Measurements from ENCODE around the gene KRTAP15-1.

The KRTAP15-1 gene

GRCh38 chr21:30447056-30447455, 7.0 kb downstream of the KRTAP15-1 start:
- no peak for TF ChIP-seq CTCF (IDR thresholded peaks at IDR 0.05; ENCODE audit: low read depth, low read length)
- DNase-seq (ENCODE audit: low read depth in 2 of 2), result no peak

GRCh38 chr21:30448514-30448913, 8.4 kb downstream of the KRTAP15-1 start:
- no peak overlapping the region for H3K4me3 ChIP-seq (replicated peaks in 1 of 2; ENCODE audit: low read depth in 2 of 2, low read length in 2 of 2)
- no peak for TF ChIP-seq CTCF (IDR thresholded peaks at IDR 0.05; ENCODE audit: low read depth, low read length)
- no peak for DNase-seq (ENCODE audit: low read depth in 2 of 2)

More at GRCh38 chr21:30447056-30447455, 7.0 kb downstream of the KRTAP15-1 start:
- H3K4me3 ChIP-seq (replicated peaks in 1 of 2; ENCODE audit: low read depth in 2 of 2, low read length in 2 of 2), result no peak overlapping the region

GRCh38 chr21:30463713-30464112, 23.6 kb downstream of the KRTAP15-1 start:
- peak; percentile 34 for TF ChIP-seq CTCF (IDR thresholded peaks at IDR 0.05; ENCODE audit: low read depth, low read length)

GRCh38 chr21:30468900-30469714, 29.0 kb downstream of the KRTAP15-1 start:
- no peak overlapping the region for H3K4me3 ChIP-seq (replicated peaks in 1 of 2; ENCODE audit: low read depth in 2 of 2, low read length in 2 of 2)
- TF ChIP-seq CTCF (IDR thresholded peaks at IDR 0.05; ENCODE audit: low read depth, low read length), result no peak
- DNase-seq (ENCODE audit: low read depth in 2 of 2), result no peak

More at GRCh38 chr21:30463713-30464112, 23.6 kb downstream of the KRTAP15-1 start:
- H3K4me3 ChIP-seq (replicated peaks in 1 of 2; ENCODE audit: low read depth in 2 of 2, low read length in 2 of 2), result no peak overlapping the region
- DNase-seq (ENCODE audit: low read depth in 2 of 2), result no peak

- no peak for TF ChIP-seq CTCF (IDR thresholded peaks at IDR 0.05; ENCODE audit: low read depth, low read length)
- DNase-seq (ENCODE audit: low read depth in 2 of 2), result no peak
- H3K4me3 ChIP-seq (replicated peaks in 1 of 2; ENCODE audit: low read depth in 2 of 2, low read length in 2 of 2), result no peak overlapping the region
These were observed 37.9 kb downstream of the KRTAP15-1 start for GRCh38 chr21:30478004-30478403.

- TF ChIP-seq CTCF (IDR thresholded peaks at IDR 0.05; ENCODE audit: low read depth, low read length), result no peak
- no peak for DNase-seq (ENCODE audit: low read depth in 2 of 2)
- H3K4me3 ChIP-seq (replicated peaks in 1 of 2; ENCODE audit: low read depth in 2 of 2, low read length in 2 of 2), result no peak overlapping the region
These were observed 39.2 kb downstream of the KRTAP15-1 start for GRCh38 chr21:30479259-30479658.
